Measurements from ENCODE around the gene WWC2. TPM values are rescaled to one million over a fixed set of nuclear protein-coding genes. Genes with fewer than 3 reads are reported as not detected.

WWC2 gene
- total RNA-seq, 1 experiment from 2014 or later, result 39.1 TPM

GRCh38 chr4:183322326-183322725, 223.3 kb downstream of the WWC2 start, which contains the start of gene CLDN24:
Gene CLDN24, minus strand, starts transcription at chr4:183322426. Its CDS starts 0 bp downstream, at chr4:183322426.
- H3K4me3 ChIP-seq (replicated peaks in 1 of 2; ENCODE audit: low read depth in 1 of 2, low read length in 2 of 2), result no peak within 1 kb of the TSS
- no peak within 1 kb of the TSS for H2AFZ ChIP-seq (ENCODE audit: low read depth, low read length, poor library complexity, severe bottlenecking)
- no peak for DNase-seq (ENCODE audit: low read depth, low spot score)
- no peak for TF ChIP-seq REST (IDR thresholded peaks at IDR 0.05; ENCODE audit: low read depth)
- no peak for TF ChIP-seq RAD21 (IDR thresholded peaks at IDR 0.05; ENCODE audit: low read depth)
- no peak for TF ChIP-seq POLR2AphosphoS5 (IDR thresholded peaks at IDR 0.05; ENCODE audit: low read depth, low read length)
- TF ChIP-seq EGR1 (IDR thresholded peaks at IDR 0.05; ENCODE audit: low read depth), result no peak
- no peak for TF ChIP-seq CTCF (IDR thresholded peaks at IDR 0.05 in 2 of 3, conservative IDR thresholded peaks at IDR 0.05 in 1 of 3; ENCODE audit: borderline replicate concordance in 1 of 3, insufficient read depth in 1 of 3, low read depth in 2 of 3, low read length in 2 of 3)
- TF ChIP-seq ELF1 (IDR thresholded peaks at IDR 0.05; ENCODE audit: borderline replicate concordance, low read depth), result no peak
- TF ChIP-seq FOSL1 (IDR thresholded peaks at IDR 0.05; ENCODE audit: low read depth), result no peak
- no peak for TF ChIP-seq TCF7L2 (IDR thresholded peaks at IDR 0.05; ENCODE audit: borderline replicate concordance, extremely low read depth, insufficient read depth, insufficient read length)
- TF ChIP-seq SIN3A (IDR thresholded peaks at IDR 0.05; ENCODE audit: low read depth), result no peak
- TF ChIP-seq YY1 (IDR thresholded peaks at IDR 0.05; ENCODE audit: extremely low read depth, insufficient replicate concordance, low read depth, low read length), result no peak
- TF ChIP-seq ATF3 (IDR thresholded peaks at IDR 0.05), result no peak
- no peak for TF ChIP-seq CEBPB (IDR thresholded peaks at IDR 0.05; ENCODE audit: low read depth)
- TF ChIP-seq CBX3 (IDR thresholded peaks at IDR 0.05; ENCODE audit: low read depth), result no peak
- H3K27me3 ChIP-seq (ENCODE audit: insufficient read depth, low read length), result no peaks in the 10 kb centered on the region
- intact Hi-C loops (cut with micrococcal nuclease), result no loop called here
- no peak within 1 kb of the TSS for H3K4me2 ChIP-seq (ENCODE audit: low read length)
- 0 out of 4 replicates have a peak, but pooled peaks cover 0 to 3% of the 10 kb centered on the region in 2 experiments for H3K36me3 ChIP-seq (ENCODE audit: control insufficient read depth in 1 of 2, insufficient read depth in 2 of 2, low read length in 2 of 2)
- H3K9me2 ChIP-seq (ENCODE audit: insufficient read depth), result no peaks in the 10 kb centered on the region
- RAD21 ChIA-PET (ENCODE audit: low non-redundant PET in 1 of 2, low total read pairs in 2 of 2, uncharacterized antibody in 2 of 2, unreplicated experiment in 2 of 2), result no interaction called here
- H3K27ac ChIP-seq (ENCODE audit: low read depth, low read length), result no peak within 1 kb of the TSS
- no peaks in the 10 kb centered on the region for H4K20me1 ChIP-seq (ENCODE audit: insufficient read depth)
- POLR2A ChIA-PET, result no interaction called here
- CTCF ChIA-PET, result no interaction called here
- no peaks in the 10 kb centered on the region for H3K79me2 ChIP-seq (ENCODE audit: insufficient read depth, low read length)
- H3K9me3 ChIP-seq (ENCODE audit: control insufficient read depth in 1 of 2, insufficient read depth in 1 of 2, low read depth in 1 of 2, low read length in 2 of 2), result peaks cover 0 to 3% of the 10 kb centered on the region in 2 experiments; a peak in 1 of 4 replicates
- no peak within 1 kb of the TSS for H3K9ac ChIP-seq (ENCODE audit: low read length)
- BruUV-seq (replicated peaks), result no TSS peak
- peaks cover 0 to 12% of the 10 kb centered on the region in 2 experiments; a peak in 2 of 4 replicates for H3K4me1 ChIP-seq (ENCODE audit: control insufficient read depth in 1 of 2, insufficient read depth in 2 of 2, low read length in 2 of 2)
- ATAC-seq, result no peak
